Inflammatory macrophage (primary cell): ENCODE data around the gene BTBD7.
A peak's percentile ranks its signal among the peaks of the same experiment; 100 is the strongest.

Source experiments
- DNase-seq, 2 donors: peaks; one replicate each; pipeline ENCODE4 v3.0.0-alpha.2; 2020 to 2022

The BTBD7 gene

GRCh38 chr14:93301821-93302447 lies 30.9 kb downstream of the BTBD7 start:
- no peak for DNase-seq

- DNase-seq = peak; percentile 12 to 24
Measured at GRCh38 chr14:93299866-93300265, 33.0 kb downstream of the BTBD7 start.

- DNase-seq = peak; percentile 28 to 38
Measured at GRCh38 chr14:93299416-93299815, 33.4 kb downstream of the BTBD7 start.

GRCh38 chr14:93295541-93296220 lies 37.2 kb downstream of the BTBD7 start:
- no peak for DNase-seq

GRCh38 chr14:93286212-93286890 lies 46.5 kb downstream of the BTBD7 start:
- DNase-seq = no peak

- no peak for DNase-seq
Measured at GRCh38 chr14:93285044-93285443, 47.8 kb downstream of the BTBD7 start.

GRCh38 chr14:93281937-93282336 lies 50.9 kb downstream of the BTBD7 start:
- DNase-seq = no peak

GRCh38 chr14:93280743-93281142 lies 52.1 kb downstream of the BTBD7 start:
- no peak for DNase-seq

- no peak for DNase-seq
Measured at GRCh38 chr14:93276031-93276716, 56.7 kb downstream of the BTBD7 start.

- no peak for DNase-seq
Measured at GRCh38 chr14:93274055-93274806, 58.6 kb downstream of the BTBD7 start.

GRCh38 chr14:93271111-93271510 lies 61.7 kb downstream of the BTBD7 start:
- peak in 1 of 2 donors; percentile 7 for DNase-seq

GRCh38 chr14:93269341-93270068 lies 63.3 kb downstream of the BTBD7 start:
- DNase-seq = peak; percentile 40 to 75

GRCh38 chr14:93268406-93268805 lies 64.4 kb downstream of the BTBD7 start:
- DNase-seq = no peak

GRCh38 chr14:93267149-93267711 lies 65.6 kb downstream of the BTBD7 start:
- no peak for DNase-seq

GRCh38 chr14:93266127-93266526 lies 66.7 kb downstream of the BTBD7 start:
- DNase-seq = no peak

GRCh38 chr14:93263416-93263815 lies 69.4 kb downstream of the BTBD7 start:
- no peak for DNase-seq

GRCh38 chr14:93262446-93262845 lies 70.4 kb downstream of the BTBD7 start:
- no peak for DNase-seq

GRCh38 chr14:93249128-93249831 lies 83.6 kb downstream of the BTBD7 start:
- DNase-seq = no peak

GRCh38 chr14:93246534-93246933 lies 86.3 kb downstream of the BTBD7 start:
- DNase-seq = no peak

GRCh38 chr14:93245764-93246420 lies 86.9 kb downstream of the BTBD7 start:
- no peak for DNase-seq
